Breast epithelium (tissue), 3 donors: ENCODE results near the gene CEP112.

Source experiments
- POLR2A ChIP-seq: fragments of 450-650 bp; IDR thresholded peaks from one replicate; pipeline ENCODE4 v1.6.1; 2016; ENCODE audit warnings: antibody characterized with exemption, mild to moderate bottlenecking, moderate library complexity
- TF ChIP-seq, protein P1 (sequence below), 3 donors: fragments of 450-650 bp; IDR thresholded peaks; one replicate each; pipeline ENCODE4 v1.5.1; 2016 to 2017; ENCODE audit warnings: antibody characterized with exemption in 3 of 3, mild to moderate bottlenecking in 3 of 3, moderate library complexity in 3 of 3

DNA sequence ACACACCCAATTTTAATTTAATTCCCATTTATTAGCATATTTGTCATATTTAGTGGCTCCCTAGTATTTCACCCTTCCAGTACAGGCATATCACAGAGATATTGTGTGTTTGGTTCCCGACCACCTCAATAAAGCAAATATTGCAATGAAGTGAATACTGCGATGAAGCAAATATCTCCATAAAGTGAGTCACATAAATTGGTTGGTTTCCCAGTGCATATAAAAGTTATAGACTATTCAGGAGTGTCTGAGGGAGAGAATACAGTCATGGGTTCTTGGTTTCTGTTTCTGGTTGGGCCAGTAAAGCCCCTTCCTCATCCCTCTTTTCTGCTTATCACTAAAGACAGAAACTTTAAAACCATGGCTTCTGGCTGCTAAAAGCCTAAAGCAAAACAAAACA lies 335.1 kb downstream of the CEP112 start:
- TF ChIP-seq POLR2A, result no peak
- TF ChIP-seq, protein P1, sequence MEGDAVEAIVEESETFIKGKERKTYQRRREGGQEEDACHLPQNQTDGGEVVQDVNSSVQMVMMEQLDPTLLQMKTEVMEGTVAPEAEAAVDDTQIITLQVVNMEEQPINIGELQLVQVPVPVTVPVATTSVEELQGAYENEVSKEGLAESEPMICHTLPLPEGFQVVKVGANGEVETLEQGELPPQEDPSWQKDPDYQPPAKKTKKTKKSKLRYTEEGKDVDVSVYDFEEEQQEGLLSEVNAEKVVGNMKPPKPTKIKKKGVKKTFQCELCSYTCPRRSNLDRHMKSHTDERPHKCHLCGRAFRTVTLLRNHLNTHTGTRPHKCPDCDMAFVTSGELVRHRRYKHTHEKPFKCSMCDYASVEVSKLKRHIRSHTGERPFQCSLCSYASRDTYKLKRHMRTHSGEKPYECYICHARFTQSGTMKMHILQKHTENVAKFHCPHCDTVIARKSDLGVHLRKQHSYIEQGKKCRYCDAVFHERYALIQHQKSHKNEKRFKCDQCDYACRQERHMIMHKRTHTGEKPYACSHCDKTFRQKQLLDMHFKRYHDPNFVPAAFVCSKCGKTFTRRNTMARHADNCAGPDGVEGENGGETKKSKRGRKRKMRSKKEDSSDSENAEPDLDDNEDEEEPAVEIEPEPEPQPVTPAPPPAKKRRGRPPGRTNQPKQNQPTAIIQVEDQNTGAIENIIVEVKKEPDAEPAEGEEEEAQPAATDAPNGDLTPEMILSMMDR (IDR thresholded peaks at IDR 0.05), result no peak
